ENCODE measurements around the gene MDK. TPM values are rescaled to one million over a fixed set of nuclear protein-coding genes. Genes with fewer than 3 reads are reported as not detected.

Gene MDK
- total RNA-seq, 1 experiment from 2014 or later, result 252 TPM

- intact Hi-C loops (cut with micrococcal nuclease; ENCODE audit: unreplicated experiment), result no loop called here
- Histone ChIP-seq H3K4me3 (ENCODE audit: low read depth in 2 of 2, low read length in 2 of 2) (no peak overlapping the region), H3K36me3 (ENCODE audit: control insufficient read depth, insufficient read depth, low read length) (no peaks in the 10 kb centered on the region), H3K4me1 (ENCODE audit: control insufficient read depth, insufficient read depth, low read length) (peaks cover 20% of the 10 kb centered on the region), H3K27me3 (ENCODE audit: control insufficient read depth, insufficient read depth, low read length) (no peaks in the 10 kb centered on the region), H3K27ac (ENCODE audit: low read length) (no peak overlapping the region), H3K9me3 (ENCODE audit: control insufficient read depth, insufficient read depth, low read depth, low read length) (no peaks in the 10 kb centered on the region)
- in situ Hi-C loops (cut with HindIII; ENCODE audit: low pct_unique_long_range_greater_than_20kb, low sequenced_read_pairs), result no loop called here
- no peak for ATAC-seq
- no peak for DNase-seq (ENCODE audit: low read depth, low spot score)
- POLR2A ChIA-PET, result no interaction called here
- TF ChIP-seq CTCF (IDR thresholded peaks at IDR 0.05) (no peak), REST (IDR thresholded peaks at IDR 0.05; ENCODE audit: insufficient read depth in 1 of 2, low read depth in 2 of 2, low read length in 1 of 2) (no peak), TCF7L2 (IDR thresholded peaks at IDR 0.05; ENCODE audit: low read depth, low read length) (no peak), POLR2AphosphoS5 (IDR thresholded peaks at IDR 0.05; ENCODE audit: low read depth, low read length) (no peak), SIN3A (IDR thresholded peaks at IDR 0.05; ENCODE audit: borderline replicate concordance, insufficient read depth, low read depth, low read length) (no peak)
- CTCF ChIA-PET, result interaction anchor here (0.6 to 0.7 kb wide), 2 partner anchors 22 to 33 kb away, joined by 3 read pairs; no protein-coding TSS in a partner anchor
- no TSS peak for BruUV-seq (replicated peaks)
Measured at GRCh38 chr11:46345881-46346484, 35.5 kb upstream of the MDK start.

GRCh38 chr11:46346886-46347636, 34.4 kb upstream of the MDK start, which contains the start of gene DGKZ:
TSS of gene DGKZ (plus strand) at chr11:46347463. CDS start at chr11:46347660, 197 bp downstream.
- no peak for DNase-seq (ENCODE audit: low read depth, low spot score)
- Histone ChIP-seq H3K36me3 (ENCODE audit: control insufficient read depth, insufficient read depth, low read length) (no peaks in the 10 kb centered on the region), H3K27me3 (ENCODE audit: control insufficient read depth, insufficient read depth, low read length) (no peaks in the 10 kb centered on the region), H3K4me1 (ENCODE audit: control insufficient read depth, insufficient read depth, low read length) (peaks cover 22% of the 10 kb centered on the region), H3K27ac (ENCODE audit: low read length) (peak within 1 kb of the TSS; percentile 82), H3K9me3 (ENCODE audit: control insufficient read depth, insufficient read depth, low read depth, low read length) (no peaks in the 10 kb centered on the region), H3K4me3 (ENCODE audit: low read depth in 2 of 2, low read length in 2 of 2) (peak within 1 kb of the TSS; percentile 80 to 83)
- TF ChIP-seq SIN3A (IDR thresholded peaks at IDR 0.05; ENCODE audit: borderline replicate concordance, insufficient read depth, low read depth, low read length) (peak; percentile 68; the same call in 1 of the 2 replicates), CTCF (IDR thresholded peaks at IDR 0.05) (peak; percentile 99), POLR2AphosphoS5 (IDR thresholded peaks at IDR 0.05; ENCODE audit: low read depth, low read length) (no peak)
- in situ Hi-C loops (cut with HindIII; ENCODE audit: low pct_unique_long_range_greater_than_20kb, low sequenced_read_pairs) (no loop called here), intact Hi-C loops (cut with micrococcal nuclease; ENCODE audit: unreplicated experiment) (no loop called here)
- CTCF ChIA-PET, result no interaction called here
- no TSS peak for BruUV-seq (replicated peaks)
- POLR2A ChIA-PET, result interaction anchor here (0.7 kb wide), 1 partner anchor 252 kb away, joined by 3 read pairs; no protein-coding TSS in a partner anchor
- ATAC-seq, result peak; percentile 90

Measured in Panc1 (cell line).